HL-60 (cell line): ENCODE measurements around the gene GNG2.

Experiments used
- CTCF ChIP-seq: IDR thresholded peaks from one replicate; pipeline ENCODE4 v1.5.1; 2011; ENCODE audit warnings: low read length, control low read depth, inconsistent platforms; ENCODE audit not compliant: insufficient read depth
- GABPA ChIP-seq: IDR thresholded peaks from 2 replicates; pipeline ENCODE4 v1.6.1; 2012; ENCODE audit warnings: low read depth
- POLR2AphosphoS5 ChIP-seq: IDR thresholded peaks from 2 replicates; pipeline ENCODE4 v1.6.1; 2012; ENCODE audit warnings: low read depth

- TF ChIP-seq POLR2AphosphoS5 (no peak), GABPA (no peak), CTCF (no peak)
Measured at GRCh38 chr14:51823706-51824105, 36.7 kb upstream of the GNG2 start.
